ENCODE measurements around the gene CXXC4.

The CXXC4 gene

GRCh38 chr4:104457308-104457981 lies 37.2 kb downstream of the CXXC4 start:
- DNase-seq (ENCODE audit: low read depth), result no peak
- TF ChIP-seq CTCF (IDR thresholded peaks at IDR 0.05; ENCODE audit: control insufficient read depth, insufficient read depth, low read depth, low read length, missing control alignments), result no peak
- no peak overlapping the region for H3K4me3 ChIP-seq (ENCODE audit: control insufficient read depth, low read depth, low read length)

DNA sequence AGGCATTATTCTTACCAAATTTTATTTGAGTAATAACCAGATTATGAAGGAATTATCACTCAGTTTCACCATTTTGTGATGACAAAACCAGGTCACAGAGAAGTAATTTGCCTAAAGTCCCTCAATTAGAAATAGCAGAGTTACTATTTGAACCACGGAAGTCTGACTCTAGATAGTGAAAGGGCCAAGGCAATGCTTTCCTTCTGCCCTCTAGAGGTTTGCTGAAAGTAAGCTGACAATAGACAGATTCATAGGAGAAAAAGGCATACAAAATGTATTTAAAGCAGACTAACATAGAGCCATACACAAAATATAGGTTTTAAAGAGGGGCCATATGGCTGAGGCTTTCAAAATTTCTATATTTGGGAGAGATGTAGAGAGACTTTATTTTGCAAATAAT lies 43.1 kb downstream of the CXXC4 start:
- TF ChIP-seq CTCF (IDR thresholded peaks at IDR 0.05; ENCODE audit: control insufficient read depth, insufficient read depth, low read depth, low read length, missing control alignments), result no peak
- no peak overlapping the region for H3K4me3 ChIP-seq (ENCODE audit: control insufficient read depth, low read depth, low read length)
- no peak for DNase-seq (ENCODE audit: low read depth)

GRCh38 chr4:104449537-104449936 lies 45.2 kb downstream of the CXXC4 start:
- TF ChIP-seq CTCF (IDR thresholded peaks at IDR 0.05; ENCODE audit: control insufficient read depth, insufficient read depth, low read depth, low read length, missing control alignments), result no peak
- DNase-seq (ENCODE audit: low read depth), result no peak
- H3K4me3 ChIP-seq (ENCODE audit: control insufficient read depth, low read depth, low read length), result no peak overlapping the region

- no peak overlapping the region for H3K4me3 ChIP-seq (ENCODE audit: control insufficient read depth, low read depth, low read length)
- TF ChIP-seq CTCF (IDR thresholded peaks at IDR 0.05; ENCODE audit: control insufficient read depth, insufficient read depth, low read depth, low read length, missing control alignments), result no peak
- DNase-seq (ENCODE audit: low read depth), result no peak
Measured at GRCh38 chr4:104447294-104447693, 47.4 kb downstream of the CXXC4 start.

- no peak for DNase-seq (ENCODE audit: low read depth)
- TF ChIP-seq CTCF (IDR thresholded peaks at IDR 0.05; ENCODE audit: control insufficient read depth, insufficient read depth, low read depth, low read length, missing control alignments), result no peak
- no peak overlapping the region for H3K4me3 ChIP-seq (ENCODE audit: control insufficient read depth, low read depth, low read length)
Measured at GRCh38 chr4:104446431-104447278, 48.0 kb downstream of the CXXC4 start.

- H3K4me3 ChIP-seq (ENCODE audit: control insufficient read depth, low read depth, low read length), result no peak overlapping the region
- no peak for DNase-seq (ENCODE audit: low read depth)
- TF ChIP-seq CTCF (IDR thresholded peaks at IDR 0.05; ENCODE audit: control insufficient read depth, insufficient read depth, low read depth, low read length, missing control alignments), result no peak
Measured at GRCh38 chr4:104444685-104445084, 50.0 kb downstream of the CXXC4 start.
